SK-N-SH (cell line): ENCODE data around the gene KRTAP5-2. TPM values are rescaled to one million over a fixed set of nuclear protein-coding genes. Genes with fewer than 3 reads are reported as not detected.

Experiments used
- CTCF ChIA-PET: fragments of 300-600, 350-600 bp; formaldehyde crosslinking; extraction: SDS; loops from one replicate; lab custom pipeline; 2021; lab: Yijun Ruan, JAX
- POLR2A ChIA-PET: fragments of 350-600 bp; sonication (Branson Sonifier 250); formaldehyde crosslinking; extraction: SDS; loops from one replicate; lab custom pipeline; 2020; ENCODE audit warnings: antibody characterized with exemption, inconsistent platforms; lab: Yijun Ruan, JAX
- DNase-seq: peaks from one replicate; pipeline ENCODE4 v3.0.0; 2012
- H2AFZ ChIP-seq: fragments of 200-600 bp; sonication (generic); 2 replicates; pipeline ENCODE4 v1.8.1; 2016; ENCODE audit warnings: antibody characterized with exemption, mild to moderate bottlenecking, low read depth
- H3F3A ChIP-seq: fragments of 200-600 bp; sonication (generic); replicated peaks from 2 replicates; pipeline ENCODE3; 2016; ENCODE audit warnings: antibody characterized with exemption, mild to moderate bottlenecking; ENCODE audit not compliant: insufficient read depth
- H3K27ac ChIP-seq, 2 experiments: fragments of 200-500 bp in 1 of 2; fragments of 200-600 bp in 1 of 2; sonication (Bioruptor generic) in 1 of 2; sonication (generic), shearing (Covaris generic) in 1 of 2; 2 replicates each; pipeline versions ENCODE4 v1.5.1 to v1.6.1; 2014 to 2016; ENCODE audit warnings: low read depth in 2 of 2, inconsistent platforms in 1 of 2, low read length in 1 of 2, mild to moderate bottlenecking in 1 of 2, mixed read lengths in 1 of 2
- H3K27me3 ChIP-seq: fragments of 200-600 bp; sonication (generic), shearing (Covaris generic); 2 replicates; pipeline ENCODE4 v1.6.1; 2016; ENCODE audit warnings: mixed run types; ENCODE audit not compliant: insufficient read depth
- H3K36me3 ChIP-seq, 2 experiments: fragments of 200-500 bp in 1 of 2; fragments of 200-600 bp in 1 of 2; sonication (Bioruptor generic) in 1 of 2; sonication (generic) in 1 of 2; replicated peaks in 1 of 2; 2 replicates each; pipeline versions ENCODE3 to v1.5.1; 2014 to 2016; ENCODE audit warnings: low read length in 1 of 2, mild to moderate bottlenecking in 1 of 2; ENCODE audit not compliant: insufficient read depth in 2 of 2, control insufficient read depth in 1 of 2
- H3K4me1 ChIP-seq, 2 experiments: fragments of 200-500 bp in 1 of 2; fragments of 200-600 bp in 1 of 2; sonication (Bioruptor generic) in 1 of 2; sonication (generic), shearing (Covaris generic) in 1 of 2; 2 replicates each; pipeline versions ENCODE4 v1.5.1 to v1.6.1; 2014 to 2016; ENCODE audit warnings: low read depth in 1 of 2, low read length in 1 of 2, mixed run types in 1 of 2; ENCODE audit not compliant: insufficient read depth in 2 of 2, control insufficient read depth in 1 of 2
- H3K4me2 ChIP-seq: fragments of 200-600 bp; sonication (generic), shearing (Covaris generic); 2 replicates; pipeline ENCODE4 v1.6.1; 2017; ENCODE audit warnings: mixed run types
- H3K4me3 ChIP-seq, 2 experiments: fragments of 200-500 bp in 1 of 2; fragments of 200-600 bp in 1 of 2; sonication (Bioruptor generic) in 1 of 2; sonication (generic), shearing (Covaris generic) in 1 of 2; 2 replicates each; pipeline versions ENCODE4 v1.5.1 to v1.8.1; 2014 to 2016; ENCODE audit warnings: low read depth in 2 of 2, inconsistent platforms in 1 of 2, low read length in 1 of 2, mild to moderate bottlenecking in 1 of 2, mixed read lengths in 1 of 2, moderate library complexity in 1 of 2
- H3K79me2 ChIP-seq: fragments of 200-600 bp; sonication (generic); 2 replicates; pipeline ENCODE4 v1.8.1; 2017; ENCODE audit warnings: mild to moderate bottlenecking; ENCODE audit not compliant: insufficient read depth
- H3K9ac ChIP-seq: fragments of 200-600 bp; sonication (generic); 2 replicates; pipeline ENCODE4 v1.6.1; 2017; ENCODE audit warnings: mixed run types
- H3K9me2 ChIP-seq: fragments of 200-600 bp; sonication (generic); 2 replicates; pipeline ENCODE4 v1.6.1; 2017; ENCODE audit warnings: mixed run types
- H3K9me3 ChIP-seq: fragments of 200-600 bp; sonication (generic); 2 replicates; pipeline ENCODE4 v1.6.1; 2017; ENCODE audit warnings: mixed run types, mild to moderate bottlenecking, moderate library complexity
- H4K20me1 ChIP-seq: fragments of 200-600 bp; sonication (generic); 2 replicates; pipeline ENCODE4 v1.6.1; 2017; ENCODE audit warnings: mild to moderate bottlenecking, mixed run types; ENCODE audit not compliant: insufficient read depth
- CTCF ChIP-seq: fragments of 200-600 bp; sonication (generic); IDR thresholded peaks from 2 replicates; pipeline ENCODE4 v1.6.1; 2017; ENCODE audit warnings: antibody characterized with exemption, mild to moderate bottlenecking, moderate library complexity
- ELF1 ChIP-seq: IDR thresholded peaks from 2 replicates; pipeline ENCODE4 v1.4.0; 2012
- FOXM1 ChIP-seq: IDR thresholded peaks from 2 replicates; pipeline ENCODE4 v1.4.0; 2012; ENCODE audit warnings: low read depth, mild to moderate bottlenecking
- GABPA ChIP-seq: IDR thresholded peaks from 2 replicates; pipeline ENCODE4 v1.4.0; 2012; ENCODE audit warnings: low read depth, mild to moderate bottlenecking
- JUND ChIP-seq: IDR thresholded peaks from 2 replicates; pipeline ENCODE4 v1.4.0; 2012
- MAX ChIP-seq: IDR thresholded peaks from 2 replicates; pipeline ENCODE4 v1.4.0; 2012; ENCODE audit warnings: low read depth
- MEF2A ChIP-seq: IDR thresholded peaks from 2 replicates; pipeline ENCODE4 v1.4.0; 2012; ENCODE audit warnings: low read depth, borderline replicate concordance
- MXI1 ChIP-seq: IDR thresholded peaks from 2 replicates; pipeline ENCODE4 v1.6.1; 2012; ENCODE audit warnings: mild to moderate bottlenecking, low read depth, low read length, improper control_type of control experiment
- NFIC ChIP-seq: IDR thresholded peaks from 2 replicates; pipeline ENCODE4 v1.4.0; 2012; ENCODE audit warnings: borderline replicate concordance
- POLR2AphosphoS5 ChIP-seq: IDR thresholded peaks from 2 replicates; pipeline ENCODE4 v1.6.1; 2012; ENCODE audit warnings: low read depth, low read length
- REST ChIP-seq: IDR thresholded peaks from 2 replicates; pipeline ENCODE4 v1.6.1; 2012; ENCODE audit warnings: mild to moderate bottlenecking, low read depth, low read length, moderate library complexity
- RXRA ChIP-seq: IDR thresholded peaks from 2 replicates; pipeline ENCODE4 v1.4.0; 2012; ENCODE audit warnings: low read depth, mild to moderate bottlenecking, borderline replicate concordance
- SIN3A ChIP-seq: IDR thresholded peaks from 2 replicates; pipeline ENCODE4 v1.6.1; 2012; ENCODE audit warnings: low read depth, mild to moderate bottlenecking, low read length, moderate library complexity, borderline replicate concordance
- TAF1 ChIP-seq: IDR thresholded peaks from 2 replicates; pipeline ENCODE4 v1.6.1; 2012; ENCODE audit warnings: low read depth, mild to moderate bottlenecking, low read length, moderate library complexity, borderline replicate concordance
- USF2 ChIP-seq: fragments of 150-350 bp; IDR thresholded peaks from 2 replicates; pipeline ENCODE4 v1.6.1; 2017; ENCODE audit warnings: antibody characterized with exemption, low read length, low read depth, borderline replicate concordance
- WGBS: methylation state at CpG from one replicate; pipeline ENCODE4 v1.1.6; 2017; ENCODE audit warnings: low lambda C conversion rate; 5-methylcytosine and 5-hydroxymethylcytosine counted together
- polyA plus RNA-seq, 3 experiments: library from polyadenylated mRNA; depleted of rRNA; stranded (reverse); fragments of >200 nt; gene quantifications; 2 replicates each; pipeline ENCODE4 v1.2.3, GENCODE V29; 2012

Gene KRTAP5-2
- polyA plus RNA-seq, 1 of the 3 experiments (the other 2 are of a cell fraction): not detected

- Histone ChIP-seq H3K79me2 (no peaks in the 10 kb centered on the region), H3F3A (no peaks in the 10 kb centered on the region), H4K20me1 (no peaks in the 10 kb centered on the region), H3K36me3 (no peaks in the 10 kb centered on the region), H3K9me3 (no peaks in the 10 kb centered on the region), H3K27ac (no peak overlapping the region), H3K9ac (no peak overlapping the region), H2AFZ (no peak overlapping the region), H3K4me2 (no peak overlapping the region), H3K4me1 (peaks cover 0 to 23% of the 10 kb centered on the region in 2 experiments; a peak in 1 of 4 replicates), H3K9me2 (no peaks in the 10 kb centered on the region), H3K4me3 (no peak overlapping the region), H3K27me3 (no peaks in the 10 kb centered on the region)
- CTCF ChIA-PET: interaction anchor here (0.8 to 9.8 kb wide), 6 partner anchors 11 to 506 kb away, joined by 3 to 143 read pairs (median 10); no protein-coding TSS in a partner anchor
- no peak for DNase-seq
- POLR2A ChIA-PET: no interaction called here
- 83% methylated on average over 14 of the region's 20 CpGs for WGBS
- TF ChIP-seq TAF1 (no peak), FOXM1 (no peak), SIN3A (no peak), USF2 (no peak), RXRA (no peak), ELF1 (no peak), CTCF (no peak), MAX (no peak), MEF2A (no peak), GABPA (no peak), POLR2AphosphoS5 (no peak), JUND (no peak), NFIC (no peak), REST (no peak), MXI1 (no peak)
Measured at GRCh38 chr11:1643146-1643690, 45.1 kb upstream of the KRTAP5-2 start.
